ENCODE results near the gene TIMMDC1. TPM values are rescaled to one million over a fixed set of nuclear protein-coding genes. Genes with fewer than 3 reads are reported as not detected.

Gene TIMMDC1
- total RNA-seq, 1 experiment from 2014 or later = 96.7 TPM

- no peaks in the 10 kb centered on the region for H3K9me3 ChIP-seq (ENCODE audit: low read depth, low read length, poor library complexity, severe bottlenecking)
- no peak overlapping the region for H3K27ac ChIP-seq (ENCODE audit: low read depth, low read length, poor library complexity, severe bottlenecking)
- no peak for DNase-seq (ENCODE audit: low spot score)
- CTCF ChIA-PET = no interaction called here
- H3K4me3 ChIP-seq (ENCODE audit: low read depth, low read length, poor library complexity, severe bottlenecking) = no peak overlapping the region
- H3K27me3 ChIP-seq (replicated peaks; ENCODE audit: insufficient read depth, low read depth, low read length, poor library complexity) = no peaks in the 10 kb centered on the region
- intact Hi-C loops (cut with micrococcal nuclease; ENCODE audit: unreplicated experiment) = no loop called here
- H3K36me3 ChIP-seq (ENCODE audit: insufficient read depth, low read length, poor library complexity, severe bottlenecking) = peaks cover 26% of the 10 kb centered on the region
- H3K4me1 ChIP-seq (ENCODE audit: insufficient read depth, low read length, poor library complexity, severe bottlenecking) = no peaks in the 10 kb centered on the region
- TF ChIP-seq CTCF (conservative IDR thresholded peaks at IDR 0.05; ENCODE audit: low read depth, low read length) = no peak
- no peak for TF ChIP-seq EZH2 (IDR thresholded peaks at IDR 0.05; ENCODE audit: borderline replicate concordance, low read depth, low read length, poor library complexity, severe bottlenecking)
- POLR2A ChIA-PET (ENCODE audit: low non-redundant PET) = no interaction called here
- BruUV-seq (replicated peaks) = no TSS peak
These were observed 12.3 kb downstream of the TIMMDC1 start for GRCh38 chr3:119510690-119511089.

GRCh38 chr3:119514637-119515036 lies 16.3 kb downstream of the TIMMDC1 start:
- H3K9me3 ChIP-seq (ENCODE audit: low read depth, low read length, poor library complexity, severe bottlenecking) = no peaks in the 10 kb centered on the region
- intact Hi-C loops (cut with micrococcal nuclease; ENCODE audit: unreplicated experiment) = no loop called here
- H3K4me1 ChIP-seq (ENCODE audit: insufficient read depth, low read length, poor library complexity, severe bottlenecking) = no peaks in the 10 kb centered on the region
- no TSS peak for BruUV-seq (replicated peaks)
- no peak overlapping the region for H3K4me3 ChIP-seq (ENCODE audit: low read depth, low read length, poor library complexity, severe bottlenecking)
- H3K36me3 ChIP-seq (ENCODE audit: insufficient read depth, low read length, poor library complexity, severe bottlenecking) = peaks cover 51% of the 10 kb centered on the region
- ChIA-PET CTCF (no interaction called here), POLR2A (ENCODE audit: low non-redundant PET) (no interaction called here)
- TF ChIP-seq CTCF (conservative IDR thresholded peaks at IDR 0.05; ENCODE audit: low read depth, low read length) (no peak), EZH2 (IDR thresholded peaks at IDR 0.05; ENCODE audit: borderline replicate concordance, low read depth, low read length, poor library complexity, severe bottlenecking) (no peak)
- H3K27me3 ChIP-seq (replicated peaks; ENCODE audit: insufficient read depth, low read depth, low read length, poor library complexity) = no peaks in the 10 kb centered on the region
- DNase-seq (ENCODE audit: low spot score) = no peak
- no peak overlapping the region for H3K27ac ChIP-seq (ENCODE audit: low read depth, low read length, poor library complexity, severe bottlenecking)

- Histone ChIP-seq H3K36me3 (ENCODE audit: insufficient read depth, low read length, poor library complexity, severe bottlenecking) (peaks cover 59% of the 10 kb centered on the region), H3K4me3 (ENCODE audit: low read depth, low read length, poor library complexity, severe bottlenecking) (no peak overlapping the region), H3K4me1 (ENCODE audit: insufficient read depth, low read length, poor library complexity, severe bottlenecking) (no peaks in the 10 kb centered on the region), H3K9me3 (ENCODE audit: low read depth, low read length, poor library complexity, severe bottlenecking) (no peaks in the 10 kb centered on the region), H3K27ac (ENCODE audit: low read depth, low read length, poor library complexity, severe bottlenecking) (no peak overlapping the region), H3K27me3 (replicated peaks; ENCODE audit: insufficient read depth, low read depth, low read length, poor library complexity) (no peaks in the 10 kb centered on the region)
- ChIA-PET POLR2A (ENCODE audit: low non-redundant PET) (no interaction called here), CTCF (no interaction called here)
- intact Hi-C loops (cut with micrococcal nuclease; ENCODE audit: unreplicated experiment) = no loop called here
- BruUV-seq (replicated peaks) = no TSS peak
- no peak for DNase-seq (ENCODE audit: low spot score)
- TF ChIP-seq EZH2 (IDR thresholded peaks at IDR 0.05; ENCODE audit: borderline replicate concordance, low read depth, low read length, poor library complexity, severe bottlenecking) (no peak), CTCF (conservative IDR thresholded peaks at IDR 0.05; ENCODE audit: low read depth, low read length) (no peak)
These were observed 18.8 kb downstream of the TIMMDC1 start for GRCh38 chr3:119517112-119517511.

Data from A673 (cell line).